ENCODE results near the gene ARHGEF19. TPM values are rescaled to one million over a fixed set of nuclear protein-coding genes. Genes with fewer than 3 reads are reported as not detected.
A peak's percentile ranks its signal among the peaks of the same experiment; 100 is the strongest.

ARHGEF19 gene
- total RNA-seq, 4 donors from 2014 or later: 11.9 to 32.3 (median 17.5) TPM

DNA sequence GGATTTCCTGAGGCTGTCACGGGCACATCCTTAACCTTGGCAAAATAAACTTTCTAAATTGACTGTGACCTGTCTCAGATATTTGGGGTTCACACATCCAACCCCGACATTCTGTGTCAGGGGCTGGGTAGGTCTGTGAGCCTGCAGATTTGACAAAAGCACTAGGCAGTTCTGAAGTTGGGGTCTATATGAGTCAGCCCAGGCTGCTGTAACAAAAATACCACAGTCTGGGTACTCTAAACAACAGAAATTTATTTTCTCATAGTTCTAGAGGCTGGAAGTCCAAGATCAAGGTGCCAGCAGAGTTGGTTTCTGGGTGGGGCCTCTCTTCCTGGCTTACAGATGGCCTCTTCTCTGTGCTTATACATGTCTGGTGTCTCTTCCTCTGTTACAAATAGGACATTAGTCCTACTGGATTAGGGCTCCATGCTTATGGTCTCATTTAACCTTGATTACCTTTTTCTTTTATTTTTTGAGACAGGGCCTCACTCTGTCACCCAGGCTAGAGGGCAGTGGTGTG lies 27.6 kb upstream of the ARHGEF19 start:
- Histone ChIP-seq H3K36me3 (no peaks in the 10 kb centered on the region), H3K27ac (no peak overlapping the region), H3K4me3 (replicated peaks in 1 of 3) (no peak overlapping the region), H3K9me3 (no peaks in the 10 kb centered on the region), H3K27me3 (no peaks in the 10 kb centered on the region), H3K4me1 (peaks cover 7 to 28% of the 10 kb centered on the region in 2 donors)
- 86 to 100% methylated on average over 2 of the region's 2 CpGs for WGBS, 2 donors
- DNase-seq: no peak
- intact Hi-C loops (cut with DNase I): loop anchor here (5.0 to 10.0 kb wide), 3 partner anchors 38 to 158 kb away; partner anchors contain the start of gene FBXO42
- TF ChIP-seq, protein P1, sequence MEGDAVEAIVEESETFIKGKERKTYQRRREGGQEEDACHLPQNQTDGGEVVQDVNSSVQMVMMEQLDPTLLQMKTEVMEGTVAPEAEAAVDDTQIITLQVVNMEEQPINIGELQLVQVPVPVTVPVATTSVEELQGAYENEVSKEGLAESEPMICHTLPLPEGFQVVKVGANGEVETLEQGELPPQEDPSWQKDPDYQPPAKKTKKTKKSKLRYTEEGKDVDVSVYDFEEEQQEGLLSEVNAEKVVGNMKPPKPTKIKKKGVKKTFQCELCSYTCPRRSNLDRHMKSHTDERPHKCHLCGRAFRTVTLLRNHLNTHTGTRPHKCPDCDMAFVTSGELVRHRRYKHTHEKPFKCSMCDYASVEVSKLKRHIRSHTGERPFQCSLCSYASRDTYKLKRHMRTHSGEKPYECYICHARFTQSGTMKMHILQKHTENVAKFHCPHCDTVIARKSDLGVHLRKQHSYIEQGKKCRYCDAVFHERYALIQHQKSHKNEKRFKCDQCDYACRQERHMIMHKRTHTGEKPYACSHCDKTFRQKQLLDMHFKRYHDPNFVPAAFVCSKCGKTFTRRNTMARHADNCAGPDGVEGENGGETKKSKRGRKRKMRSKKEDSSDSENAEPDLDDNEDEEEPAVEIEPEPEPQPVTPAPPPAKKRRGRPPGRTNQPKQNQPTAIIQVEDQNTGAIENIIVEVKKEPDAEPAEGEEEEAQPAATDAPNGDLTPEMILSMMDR (IDR thresholded peaks at IDR 0.05): no peak
- TF ChIP-seq POLR2A (IDR thresholded peaks at IDR 0.05): no peak

DNA sequence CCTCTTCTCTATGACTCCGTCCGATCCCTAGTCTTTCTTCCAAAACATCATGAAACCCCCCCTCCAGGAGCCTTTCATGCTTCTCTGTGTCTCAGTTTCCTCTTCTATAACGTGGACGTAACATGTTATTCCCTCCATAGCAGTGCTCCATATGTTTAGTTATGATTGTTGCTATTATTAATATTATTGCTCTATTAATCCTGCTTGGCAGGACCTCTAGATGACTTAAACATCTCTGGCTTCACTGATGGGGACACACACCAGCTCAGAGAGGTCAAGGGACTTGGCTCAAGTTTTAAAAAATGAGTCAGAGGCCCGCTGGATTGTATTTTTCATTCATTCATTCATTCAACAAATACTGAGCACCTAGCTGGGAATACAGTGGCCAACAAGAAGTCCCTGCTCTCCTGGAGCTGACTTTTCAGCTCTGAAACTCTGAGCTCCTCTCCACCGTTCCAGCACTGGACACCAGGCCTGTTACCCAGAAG lies 24.9 kb upstream of the ARHGEF19 start:
- H3K9me3 ChIP-seq: no peaks in the 10 kb centered on the region
- WGBS, 2 donors: 29 to 32% methylated on average over 6 of the region's 6 CpGs
- peaks cover 7 to 24% of the 10 kb centered on the region in 2 donors for H3K4me1 ChIP-seq
- H3K36me3 ChIP-seq: no peaks in the 10 kb centered on the region
- intact Hi-C loops (cut with DNase I): loop anchor here (5.0 kb wide), 1 partner anchor 35 kb away; no protein-coding TSS in a partner anchor
- TF ChIP-seq, protein P1 (IDR thresholded peaks at IDR 0.05): no peak
- TF ChIP-seq POLR2A (IDR thresholded peaks at IDR 0.05): no peak
- peak overlapping the region; percentile 79 to 89 (median 79) for H3K27ac ChIP-seq
- no peak overlapping the region for H3K4me3 ChIP-seq (replicated peaks in 1 of 3)
- H3K27me3 ChIP-seq: no peaks in the 10 kb centered on the region
- DNase-seq: no peak

DNA sequence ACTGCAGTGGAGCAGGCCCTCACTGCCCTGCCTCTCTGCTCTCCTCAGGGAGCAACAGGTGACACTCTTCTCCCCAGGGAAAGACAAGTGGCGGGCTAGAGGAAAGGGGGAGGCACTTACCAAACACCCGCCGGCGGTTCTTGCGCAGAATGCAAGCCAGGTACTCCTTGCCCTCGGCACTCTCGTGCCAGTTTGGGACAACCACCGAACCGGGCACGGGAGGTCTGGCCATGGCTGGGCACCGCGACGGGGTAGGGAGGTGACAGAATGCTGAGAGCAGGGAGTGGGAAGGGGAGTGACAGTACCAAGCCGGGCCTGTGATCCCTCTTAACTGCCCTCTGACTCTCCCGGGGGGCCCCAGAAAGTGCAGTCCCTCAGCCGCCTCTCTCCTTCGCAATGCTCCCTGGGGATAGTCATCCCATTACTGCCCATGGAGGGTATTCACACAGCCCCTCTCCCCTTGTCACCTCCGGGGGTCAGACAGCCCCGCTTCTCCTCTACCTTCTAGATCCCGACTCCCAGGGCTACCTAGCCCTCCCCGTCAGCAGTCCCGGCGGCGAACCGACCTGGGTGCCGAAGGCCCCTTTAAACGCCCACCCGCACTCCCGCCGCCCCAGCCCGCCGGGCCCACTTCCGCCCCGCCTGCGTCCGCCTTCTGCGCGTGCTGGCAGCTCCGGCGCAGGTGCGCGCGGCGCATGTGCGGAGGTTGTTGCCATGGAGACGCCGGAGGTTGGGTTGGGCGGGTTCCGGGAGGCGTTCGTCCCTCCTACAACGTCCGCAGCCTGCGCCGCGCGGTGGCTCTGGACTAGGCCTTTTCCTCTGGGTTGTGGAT lies 24.3 kb upstream of the ARHGEF19 start, which contains the start of gene CPLANE2:
CPLANE2 (minus strand) TSS at position 673 of the 832 bp plus-strand sequence; CDS start at position 232, 441 bp downstream.
- intact Hi-C loops (cut with DNase I): loop anchor here (5.0 kb wide), 1 partner anchor 34 kb away; no protein-coding TSS in a partner anchor
- peak within 1 kb of the TSS in 2 of 3 donors; percentile 38 to 66 for H3K4me3 ChIP-seq (replicated peaks in 1 of 3)
- no peaks in the 10 kb centered on the region for H3K27me3 ChIP-seq
- no peaks in the 10 kb centered on the region for H3K36me3 ChIP-seq
- peak; percentile 94 to 95 for DNase-seq
- no peaks in the 10 kb centered on the region for H3K9me3 ChIP-seq
- WGBS, 2 donors: 1 to 4% methylated on average over 31 to 44 of the region's 57 CpGs
- peak; percentile 28 to 89 for TF ChIP-seq POLR2A (IDR thresholded peaks at IDR 0.05)
- TF ChIP-seq, protein P1 (IDR thresholded peaks at IDR 0.05): peak in 1 of 6 experiments; percentile 8
- peaks cover 7 to 24% of the 10 kb centered on the region in 2 donors for H3K4me1 ChIP-seq
- H3K27ac ChIP-seq: peak within 1 kb of the TSS; percentile 79 to 89 (median 79)

DNA sequence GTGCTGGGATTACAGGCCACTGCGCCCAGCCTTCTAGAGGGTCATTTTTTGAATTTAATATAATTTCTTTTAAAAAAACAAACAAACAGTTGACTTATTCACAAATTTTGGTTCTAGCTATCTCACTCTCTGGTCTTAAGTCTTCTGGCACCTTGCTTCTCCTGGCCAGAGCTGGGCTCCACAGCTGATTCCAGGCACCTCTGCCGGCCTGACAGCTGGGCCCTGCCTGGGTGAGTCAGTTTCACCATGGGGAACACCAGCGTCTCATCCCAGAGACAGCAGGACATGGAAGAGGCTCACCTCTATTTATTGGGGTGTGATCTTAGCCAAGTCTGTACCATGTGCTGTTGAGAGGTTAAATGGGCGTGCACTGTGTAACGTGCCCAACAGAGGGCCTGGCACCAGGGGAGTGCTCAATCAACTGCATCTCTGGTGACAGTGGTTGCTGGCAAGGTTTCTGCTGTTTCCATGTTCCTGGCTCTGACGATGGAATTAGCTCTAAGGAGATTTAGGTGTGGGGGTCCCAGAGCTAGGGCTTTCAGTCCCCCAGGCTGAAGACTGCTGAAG lies 23.6 kb upstream of the ARHGEF19 start:
- intact Hi-C loops (cut with DNase I): loop anchor here (5.0 kb wide), 1 partner anchor 34 kb away; no protein-coding TSS in a partner anchor
- H3K36me3 ChIP-seq: no peaks in the 10 kb centered on the region

More for the DNA sequence above, 23.6 kb upstream of the ARHGEF19 start:
- H3K27me3 ChIP-seq: no peaks in the 10 kb centered on the region
- peak overlapping the region; percentile 79 to 89 (median 79) for H3K27ac ChIP-seq
- peaks cover 7 to 24% of the 10 kb centered on the region in 2 donors for H3K4me1 ChIP-seq
- peak overlapping the region in 1 of 3 donors; percentile 66 for H3K4me3 ChIP-seq (replicated peaks in 1 of 3)
- TF ChIP-seq, protein P1 (IDR thresholded peaks at IDR 0.05): peak in 4 of 6 experiments; percentile 41 to 63 (median 44)
- TF ChIP-seq POLR2A (IDR thresholded peaks at IDR 0.05): peak in 1 of 2 donors; percentile 59
- peak; percentile 83 to 84 for DNase-seq
- H3K9me3 ChIP-seq: no peaks in the 10 kb centered on the region
- 33 to 34% methylated on average over 6 of the region's 6 CpGs for WGBS, 2 donors

Measured in thyroid gland (tissue), 4 donors.